CD4-positive, alpha-beta T cell treated with Interleukin-17A for 4 hours (primary cell): Measurements from ENCODE around the gene ADGRG1.

Experiments
- DNase-seq: peaks from one replicate; pipeline ENCODE4 v3.0.0-alpha.2; 2020; ENCODE audit warnings: mixed read lengths

ADGRG1 gene

GRCh38 chr16:57621521-57622271, 6.7 kb upstream of the ADGRG1 start:
- DNase-seq = no peak

GRCh38 chr16:57622361-57623250, 5.8 kb upstream of the ADGRG1 start:
- no peak for DNase-seq

GRCh38 chr16:57623251-57624043, 5.0 kb upstream of the ADGRG1 start:
- no peak for DNase-seq

DNA sequence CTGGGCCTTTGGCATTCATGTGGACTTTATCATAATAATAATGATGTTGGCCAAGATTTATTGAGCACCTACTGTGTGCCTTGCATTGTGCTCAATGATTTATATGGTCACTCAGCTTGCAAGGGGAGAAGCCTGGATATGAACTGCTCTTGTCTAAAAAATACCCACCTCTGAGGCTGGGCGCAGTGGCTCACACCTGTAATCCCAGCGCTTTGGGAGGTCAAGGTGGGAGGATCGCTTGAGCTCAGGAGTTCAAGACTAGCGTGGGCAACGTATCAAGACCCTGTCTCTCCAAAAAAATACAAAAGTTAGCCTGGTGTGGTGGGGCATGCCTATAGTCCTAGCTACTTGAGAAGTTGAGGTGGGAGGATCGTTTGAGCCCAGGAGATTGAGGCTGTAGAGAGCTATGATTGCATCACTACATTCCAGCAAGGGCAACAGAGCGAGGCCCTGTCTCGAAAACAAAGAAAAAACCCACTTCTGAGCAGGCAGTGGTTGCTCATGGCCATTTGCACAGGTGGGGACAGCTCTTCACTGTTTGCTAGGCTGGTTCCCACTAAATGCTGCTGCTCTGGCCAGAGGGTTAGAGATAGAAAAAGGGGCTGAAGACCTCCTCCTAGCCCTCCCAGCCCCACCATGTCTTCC, 4.3 kb upstream of the ADGRG1 start:
- no peak for DNase-seq

DNA sequence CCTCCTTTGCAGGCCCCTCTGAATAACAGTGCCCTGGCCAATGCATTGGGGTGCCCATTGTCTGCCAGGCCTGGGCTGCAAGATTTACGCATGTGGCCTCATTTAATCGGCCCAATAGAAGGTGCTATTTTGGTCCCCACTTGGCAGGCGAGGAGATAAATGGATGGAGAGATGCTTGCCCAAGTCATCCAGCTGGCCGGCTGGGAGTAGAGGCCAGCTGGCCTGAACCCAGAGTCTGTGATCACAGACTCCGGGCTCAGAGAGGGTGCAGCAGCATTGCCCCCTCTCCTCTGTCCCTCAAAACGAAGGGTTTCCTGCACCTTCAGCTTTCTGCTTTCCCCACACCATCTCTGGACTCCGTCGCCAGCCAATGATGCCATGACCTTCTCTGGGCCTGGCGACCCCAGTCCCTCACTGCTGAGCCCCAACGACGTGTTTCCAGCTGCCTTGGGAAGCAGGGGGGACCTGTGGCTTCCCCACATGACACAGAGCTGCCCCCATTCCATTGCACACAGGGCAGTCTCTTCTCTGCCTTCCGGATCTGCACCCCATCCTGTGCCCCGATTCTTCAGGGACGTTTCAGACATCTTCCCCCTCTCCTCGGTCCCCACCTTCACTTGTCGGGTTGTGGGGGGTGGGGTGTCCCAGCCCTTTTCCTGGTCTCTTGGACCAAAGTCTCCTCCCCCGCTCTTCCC, 3.5 kb upstream of the ADGRG1 start:
- DNase-seq = no peak

GRCh38 chr16:57626420-57627170, 1.8 kb upstream of the ADGRG1 start:
- no peak for DNase-seq

DNA sequence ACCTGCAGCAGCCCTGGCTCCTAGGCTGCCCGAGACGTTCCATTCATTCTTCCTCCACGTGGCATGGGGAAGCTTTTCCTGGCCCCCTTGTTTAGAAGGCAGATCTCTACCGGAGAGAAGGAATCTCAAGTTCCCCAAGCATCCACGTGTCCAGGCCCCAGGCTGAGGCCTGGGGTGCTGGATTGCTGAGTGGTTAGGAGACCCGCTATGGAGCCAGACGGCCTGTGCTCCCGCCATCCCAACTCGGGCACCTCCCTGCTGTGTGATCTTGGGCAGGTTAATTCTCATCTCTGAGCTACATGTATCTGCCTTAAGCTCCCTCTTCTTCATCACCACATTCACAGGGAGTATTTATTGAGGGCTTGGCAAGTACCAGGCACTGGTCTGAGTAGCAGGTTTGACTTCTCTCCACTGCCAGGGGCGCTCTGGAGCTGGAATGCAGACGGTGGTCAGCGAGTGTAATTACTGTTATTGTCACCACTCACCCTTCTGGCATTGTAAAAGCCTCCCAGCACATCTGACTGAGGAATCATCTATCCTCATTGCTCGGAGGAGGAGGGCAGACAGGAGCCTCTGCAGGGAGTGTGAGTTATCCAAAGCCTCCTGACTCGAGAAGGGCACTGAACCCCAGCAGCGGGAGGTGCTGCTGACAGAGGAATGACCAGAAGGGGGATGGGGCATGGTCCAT, 1.1 kb upstream of the ADGRG1 start:
- DNase-seq = no peak

DNA sequence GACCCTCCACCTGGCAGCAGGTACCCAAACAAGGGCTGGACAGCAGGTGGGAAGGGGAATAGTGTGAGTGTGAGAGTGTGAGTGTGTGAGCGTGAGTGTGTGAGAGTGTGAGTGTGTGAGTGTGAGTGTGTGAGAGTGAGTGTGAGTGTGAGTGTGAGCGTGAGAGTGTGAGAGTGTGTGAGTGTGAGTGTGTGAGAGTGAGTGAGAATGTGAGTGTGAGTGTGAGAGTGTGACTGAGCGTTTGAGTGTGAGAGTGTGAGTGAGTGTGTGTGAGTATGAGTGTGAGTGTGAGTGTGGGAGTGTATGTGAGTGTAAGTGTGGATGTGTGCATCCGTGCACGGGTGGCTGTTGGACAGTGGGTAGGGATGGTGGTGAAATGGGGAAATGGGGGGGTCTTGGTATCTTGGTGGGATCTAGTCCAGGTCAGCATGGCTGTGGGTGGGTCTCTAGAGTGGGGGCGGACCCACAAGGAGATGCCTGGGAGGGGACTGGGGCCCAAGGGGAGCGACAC, 408 bp downstream of the ADGRG1 start:
- DNase-seq = no peak

GRCh38 chr16:57629516-57630406, 1.3 kb downstream of the ADGRG1 start:
- no peak for DNase-seq

DNA sequence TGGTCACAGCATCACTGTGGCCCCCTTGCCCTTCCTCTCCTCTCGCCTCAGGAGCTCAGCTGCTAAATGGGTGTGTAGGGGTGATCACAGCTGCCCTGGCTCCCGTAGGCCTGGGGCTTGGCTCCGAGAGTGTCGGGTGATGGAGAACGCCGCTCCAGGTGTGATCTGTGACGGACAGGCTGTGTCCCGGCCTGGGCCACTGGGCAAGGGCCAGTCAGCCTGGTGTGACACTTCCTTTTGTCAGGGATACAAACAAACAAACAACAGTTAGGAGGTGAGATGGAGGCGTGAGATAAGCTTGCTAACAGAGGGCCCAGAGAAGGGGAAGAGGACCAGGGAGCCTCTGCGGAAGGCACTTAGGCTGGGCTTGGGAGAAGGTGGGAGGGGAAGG, 2.0 kb downstream of the ADGRG1 start:
- DNase-seq = no peak

DNA sequence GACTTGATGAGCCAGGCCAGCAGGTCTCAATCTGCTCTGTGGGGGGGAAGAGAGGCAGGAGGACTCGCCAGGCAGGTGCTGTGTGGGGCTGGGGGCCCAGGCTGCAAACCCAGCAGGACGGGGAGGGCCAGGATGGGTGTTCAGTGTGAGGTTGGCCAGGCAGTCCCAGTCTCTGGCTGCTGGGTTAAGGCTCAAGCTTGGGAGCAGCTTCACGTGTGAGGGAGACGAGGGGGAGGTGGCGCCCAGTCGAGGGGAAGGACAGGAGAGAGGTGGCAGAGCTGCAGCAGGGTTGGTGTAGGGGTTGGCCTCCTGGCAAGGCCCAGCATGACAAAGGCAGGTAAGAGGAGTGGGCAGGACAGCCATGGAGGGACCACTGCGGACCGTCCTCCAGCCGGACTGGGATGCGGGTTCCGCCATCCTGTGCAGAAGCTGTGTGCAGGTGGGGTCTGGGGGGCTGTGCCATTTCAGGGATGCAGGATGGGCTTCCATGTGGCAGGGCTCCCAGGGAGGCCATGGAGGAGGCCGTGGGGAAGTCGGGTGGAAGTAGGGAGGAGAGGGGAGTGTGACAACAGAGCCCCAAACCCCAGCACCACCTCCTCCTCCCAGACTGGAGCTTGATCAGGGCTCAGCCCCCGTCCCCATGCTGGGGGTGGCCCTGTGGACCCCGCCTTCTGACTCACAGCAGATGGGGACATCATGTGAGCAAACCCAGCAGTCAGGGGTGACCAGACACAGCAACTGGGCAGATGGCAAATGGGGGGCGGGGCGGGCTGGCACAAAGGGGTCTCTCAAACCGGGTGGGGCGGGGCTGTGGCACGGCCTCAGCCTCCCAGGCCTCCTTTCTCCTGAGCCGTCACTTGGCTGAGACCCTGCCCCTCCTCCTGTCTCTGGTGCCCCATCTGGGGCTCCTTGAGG, 2.8 kb downstream of the ADGRG1 start:
- no peak for DNase-seq

GRCh38 chr16:57632568-57632967, 4.1 kb downstream of the ADGRG1 start:
- DNase-seq = no peak

DNA sequence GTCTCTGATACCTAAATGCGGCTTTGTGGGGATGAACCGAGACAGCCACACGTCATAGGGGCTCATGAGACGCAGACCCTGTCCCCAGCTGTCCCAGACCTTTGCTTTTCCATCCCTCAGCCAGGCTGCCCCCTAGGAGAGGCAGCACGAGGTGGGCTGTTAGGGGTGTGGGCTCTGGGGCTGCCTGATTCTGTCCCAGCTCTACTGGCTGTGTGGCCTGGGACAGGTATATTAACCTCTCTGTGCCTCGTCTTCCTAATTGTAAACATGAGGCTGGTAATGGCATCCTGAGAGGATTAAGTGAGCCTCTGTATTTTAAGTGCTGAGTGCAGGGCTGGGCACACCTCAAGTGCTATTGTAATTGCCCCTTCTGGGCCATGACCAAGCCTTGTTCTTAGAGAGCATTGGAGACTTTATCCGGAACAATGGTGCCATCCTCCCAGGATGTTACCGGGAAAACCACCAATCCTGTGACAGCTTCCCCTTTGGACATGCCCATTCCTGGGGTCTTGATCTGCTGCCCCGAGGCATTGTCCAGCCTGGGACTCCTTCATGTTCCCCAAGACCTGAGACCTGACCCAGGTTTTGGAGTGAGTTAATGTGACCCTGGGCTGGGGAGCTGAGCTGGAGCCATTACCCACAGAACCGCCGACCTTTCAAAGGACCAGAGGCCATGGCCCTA, 5.1 kb downstream of the ADGRG1 start:
- no peak for DNase-seq

- no peak for DNase-seq
Observed at GRCh38 chr16:57634171-57634570, 5.7 kb downstream of the ADGRG1 start.

DNA sequence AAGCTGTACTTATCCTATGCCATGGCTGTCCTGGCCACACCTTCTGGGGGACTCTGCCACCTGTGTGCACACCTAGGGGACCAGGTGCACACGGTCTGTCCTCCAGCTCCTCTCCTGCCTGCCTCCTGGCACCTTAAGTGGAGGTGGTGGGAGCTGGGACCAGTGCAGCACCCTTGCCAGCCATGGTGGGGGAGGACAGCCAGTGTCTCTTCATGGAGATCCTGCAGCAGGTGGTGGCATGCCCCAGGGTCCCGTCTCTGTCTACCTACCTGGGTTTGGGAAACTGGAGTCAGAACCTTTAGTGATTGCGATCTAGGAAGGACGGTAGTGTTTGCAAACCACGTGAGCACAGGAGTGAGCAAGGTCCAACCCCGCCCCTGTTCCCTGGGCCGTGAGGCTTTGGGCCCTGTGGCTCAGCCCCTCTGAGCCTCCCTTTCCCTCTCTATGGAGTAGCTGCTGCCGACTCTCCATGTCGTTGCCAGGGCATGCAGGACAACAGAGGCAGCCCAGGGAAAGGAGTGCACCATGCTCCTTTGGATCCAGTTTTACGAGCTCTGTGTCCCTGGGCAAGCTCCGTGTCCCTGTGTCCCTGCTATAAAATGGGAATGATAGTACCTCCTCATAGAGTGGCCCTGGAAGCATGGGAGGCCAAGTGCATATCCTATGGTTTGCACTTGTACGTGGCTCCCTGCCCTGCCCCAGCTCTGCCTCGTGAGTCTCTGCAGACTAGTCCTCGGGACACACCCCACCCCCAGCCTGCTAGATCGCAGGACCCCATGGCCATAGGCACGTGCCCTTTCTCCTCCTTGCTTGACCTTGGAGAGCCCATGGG, 7.1 kb downstream of the ADGRG1 start:
- DNase-seq = no peak

GRCh38 chr16:57636184-57636583, 7.8 kb downstream of the ADGRG1 start:
- DNase-seq = no peak

DNA sequence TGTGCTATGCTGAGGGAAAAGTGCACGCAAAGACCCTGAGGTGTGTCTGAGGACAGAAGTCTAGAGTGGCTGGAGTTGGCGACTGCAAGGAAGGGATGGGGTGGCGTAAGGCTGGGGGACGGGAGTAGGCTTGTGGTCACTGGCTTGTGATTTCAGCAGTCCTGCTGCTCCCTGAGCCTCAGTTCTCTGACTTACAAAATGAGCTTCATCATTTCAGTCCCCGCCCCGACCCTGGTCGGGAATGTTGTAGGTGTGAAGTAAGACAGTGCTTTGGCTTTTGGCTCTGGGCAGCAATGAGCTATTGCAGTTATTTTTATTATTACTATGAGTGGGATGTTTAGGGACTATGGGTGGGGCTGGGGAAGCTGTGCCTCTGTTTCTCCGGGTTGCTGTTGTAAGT, 8.6 kb downstream of the ADGRG1 start:
- no peak for DNase-seq
